Pancreas (tissue), 10 donors: ENCODE data around the gene LRRC45. TPM values are rescaled to one million over a fixed set of nuclear protein-coding genes. Genes with fewer than 3 reads are reported as not detected.

Experiments used
- ATAC-seq, 4 donors: fragments of 200-7000 bp; cut with Tn5 transposase; one replicate each; pipeline versions ENCODE4 v1.8.0 to v1.9.1; 2020; ENCODE audit warnings: mild to moderate bottlenecking in 4 of 4, moderate library complexity in 4 of 4
- DNase-seq, 6 donors: peaks; one replicate each; pipeline ENCODE4 v3.0.0-alpha.2; 2020
- FAIRE-seq: peaks from 2 replicates; lab custom pipeline; 2012; peaks lifted over from hg19 to GRCh38; lab: Jason Lieb, UNC
- H3K27ac ChIP-seq, 4 donors: fragments of 200-600 bp; sonication (generic); 1 replicate in 3 of 4; 2 replicates in 1 of 4; pipeline versions ENCODE4 v1.5.0 to v1.8.0; 2020
- H3K27me3 ChIP-seq, 4 donors: fragments of 200-600 bp; one replicate each; pipeline ENCODE4 v1.8.0; 2021
- H3K36me3 ChIP-seq, 3 donors: fragments of 200-600 bp; sonication (generic) in 1 of 3; one replicate each; pipeline versions ENCODE4 v1.5.0 to v1.8.0; 2020 to 2021
- H3K4me1 ChIP-seq, 3 donors: fragments of 200-600 bp; one replicate each; pipeline ENCODE4 v1.8.0; 2021
- H3K4me3 ChIP-seq, 4 donors: fragments of 200-600 bp; sonication (generic) in 2 of 4; one replicate each; pipeline versions ENCODE4 v1.5.0 to v1.8.0; 2020 to 2021
- H3K9me3 ChIP-seq, 4 donors: fragments of 200-600 bp; one replicate each; pipeline ENCODE4 v1.8.0; 2021
- WGBS, 2 donors: extraction: QIAGEN DNeasy Blood & Tissue Kit; methylation state at CpG; one replicate each; pipeline ENCODE4 v1.1.7; 2013; 5-methylcytosine and 5-hydroxymethylcytosine counted together
- intact Hi-C, 3 donors: fragments of 100-400 bp; cut with DNase I; formaldehyde crosslinking; loops; one replicate each; pipeline versions ENCODE4 v1.11.1 to v1.14.2; 2022
- polyA plus RNA-seq, 2 donors: library from polyadenylated mRNA; stranded (reverse); fragments of 200-250 nt; gene quantifications; one replicate each; pipeline ENCODE4 v1.2.3, GENCODE V29; 2013
- total RNA-seq, 6 donors: library from RNA; stranded (reverse); fragmentation: NEBNext Ultra II Directional in 4 of 6; extraction: Animal tissue kit (Norgen Biotek cat#: 25700) in 4 of 6; gene quantifications; one replicate each; pipeline versions ENCODE4 v1.2.1 to v1.2.4, GENCODE V29; 2021 to 2023
- TF ChIP-seq, protein P1 (sequence below), 4 donors: fragments of 200-600 bp; sonication (generic) in 3 of 4; IDR thresholded peaks; one replicate each; pipeline versions ENCODE4 v1.5.0 to v1.8.0; 2021; ENCODE audit warnings: antibody characterized with exemption in 4 of 4
- donor health status: healthy with polysubstance abuse.
- donor health status: DM: no; HTN: no; CAD: no; lungs with moderate emphysema.
- donor health status: DM: no; HTN: no; CAD: no.
- donor health status: control.
- donor health status: control.
- donor health status: Bipolar disorder and iron deficiency.
- donor health status: DM: yes; HTN: yes; CAD: no.
- donor health status: DM: no; HTN: no; CAD: no.
- donor health status: DM: no; HTN: no; CAD: no.
- donor health status: DM: yes; HTN: yes; CAD: no.

LRRC45 gene
- total and polyA plus RNA-seq, 8 donors, result 5.3 to 21.6 (median 7.0) TPM

DNA sequence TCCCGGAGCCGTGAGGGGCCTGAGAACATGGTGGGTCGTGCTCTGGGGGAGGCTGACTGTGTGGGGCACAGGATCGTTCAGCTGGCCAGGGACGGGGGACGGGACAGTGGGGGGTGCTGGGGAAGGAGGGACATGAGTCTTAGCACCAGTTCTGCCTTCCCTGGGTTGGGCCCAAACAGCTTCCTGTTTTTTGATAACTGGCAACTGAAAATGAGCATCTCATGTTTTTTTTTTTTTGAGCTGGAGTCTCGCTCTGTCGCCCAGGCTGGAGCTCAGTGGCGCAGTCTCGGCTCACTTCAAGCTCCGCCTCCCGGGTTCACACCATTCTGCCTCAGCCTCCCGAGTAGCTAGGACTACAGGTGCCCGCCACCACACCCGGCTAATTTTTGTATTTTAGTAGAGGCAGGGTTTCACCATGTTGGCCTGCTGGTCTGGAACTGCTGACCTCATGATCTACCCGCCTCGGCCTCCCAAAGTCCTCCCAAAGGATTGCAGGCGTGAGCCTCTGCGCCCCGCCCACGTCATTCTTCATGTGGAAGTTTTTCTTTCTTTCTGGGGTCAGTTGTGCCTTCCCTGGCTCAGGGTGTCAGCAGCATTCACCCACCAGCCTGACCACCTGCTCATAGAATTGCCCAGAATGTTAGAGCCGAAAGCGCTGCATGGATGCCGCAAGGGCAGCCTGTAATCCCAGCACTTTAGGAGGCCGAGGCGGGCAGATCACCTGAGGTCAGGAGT, 39.3 kb upstream of the LRRC45 start:
- H3K4me1 ChIP-seq, result no peaks in the 10 kb centered on the region
- DNase-seq (no peak), ATAC-seq (no peak), FAIRE-seq (no peak)
- intact Hi-C loops, result no loop called here
- no peak overlapping the region for H3K27ac ChIP-seq
- H3K9me3 ChIP-seq, result no peaks in the 10 kb centered on the region
- WGBS, 2 donors, result 95 to 98% methylated on average over 26 of the region's 26 CpGs
- no peaks in the 10 kb centered on the region for H3K27me3 ChIP-seq
- TF ChIP-seq, protein P1, sequence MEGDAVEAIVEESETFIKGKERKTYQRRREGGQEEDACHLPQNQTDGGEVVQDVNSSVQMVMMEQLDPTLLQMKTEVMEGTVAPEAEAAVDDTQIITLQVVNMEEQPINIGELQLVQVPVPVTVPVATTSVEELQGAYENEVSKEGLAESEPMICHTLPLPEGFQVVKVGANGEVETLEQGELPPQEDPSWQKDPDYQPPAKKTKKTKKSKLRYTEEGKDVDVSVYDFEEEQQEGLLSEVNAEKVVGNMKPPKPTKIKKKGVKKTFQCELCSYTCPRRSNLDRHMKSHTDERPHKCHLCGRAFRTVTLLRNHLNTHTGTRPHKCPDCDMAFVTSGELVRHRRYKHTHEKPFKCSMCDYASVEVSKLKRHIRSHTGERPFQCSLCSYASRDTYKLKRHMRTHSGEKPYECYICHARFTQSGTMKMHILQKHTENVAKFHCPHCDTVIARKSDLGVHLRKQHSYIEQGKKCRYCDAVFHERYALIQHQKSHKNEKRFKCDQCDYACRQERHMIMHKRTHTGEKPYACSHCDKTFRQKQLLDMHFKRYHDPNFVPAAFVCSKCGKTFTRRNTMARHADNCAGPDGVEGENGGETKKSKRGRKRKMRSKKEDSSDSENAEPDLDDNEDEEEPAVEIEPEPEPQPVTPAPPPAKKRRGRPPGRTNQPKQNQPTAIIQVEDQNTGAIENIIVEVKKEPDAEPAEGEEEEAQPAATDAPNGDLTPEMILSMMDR (IDR thresholded peaks at IDR 0.05), result no peak
- H3K36me3 ChIP-seq, result peaks cover 0 to 12% (median 0%) of the 10 kb centered on the region in 3 donors
- H3K4me3 ChIP-seq, result no peak overlapping the region

DNA sequence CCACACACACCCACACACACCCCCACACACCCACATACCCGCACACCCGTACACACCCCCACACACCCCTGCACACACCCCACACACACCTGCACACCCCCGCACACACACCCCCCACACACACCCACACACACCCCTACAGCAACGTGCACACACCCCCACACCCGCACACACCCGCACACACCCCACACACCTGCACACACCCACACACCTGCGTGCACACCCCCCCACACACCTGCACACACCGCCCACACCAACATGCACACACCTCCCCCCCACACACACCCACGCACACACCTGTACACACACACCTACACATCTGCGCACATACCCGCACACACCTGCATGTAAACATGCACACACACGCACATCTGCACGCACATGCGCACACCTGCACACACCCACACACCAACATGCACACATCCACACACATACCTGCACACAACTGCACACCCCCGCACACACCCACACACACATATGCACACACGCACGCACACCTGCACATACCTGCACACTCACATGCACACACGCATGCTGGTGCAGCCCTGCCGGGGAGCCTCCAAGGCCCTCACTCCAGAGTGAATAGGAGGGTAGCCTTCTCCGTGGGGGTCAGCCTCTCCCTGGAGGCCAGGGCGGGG, 38.2 kb upstream of the LRRC45 start:
- DNase-seq, result no peak
- no peaks in the 10 kb centered on the region for H3K27me3 ChIP-seq
- ATAC-seq, result no peak
- peaks cover 0 to 12% (median 0%) of the 10 kb centered on the region in 3 donors for H3K36me3 ChIP-seq
- intact Hi-C loops, result no loop called here
- no peak overlapping the region for H3K27ac ChIP-seq
- no peaks in the 10 kb centered on the region for H3K4me1 ChIP-seq
- H3K9me3 ChIP-seq, result no peaks in the 10 kb centered on the region
- no peak overlapping the region for H3K4me3 ChIP-seq
- 90 to 92% methylated on average over 19 to 21 of the region's 21 CpGs for WGBS, 2 donors
- FAIRE-seq, result no peak
- TF ChIP-seq, protein P1 (IDR thresholded peaks at IDR 0.05), result no peak

DNA sequence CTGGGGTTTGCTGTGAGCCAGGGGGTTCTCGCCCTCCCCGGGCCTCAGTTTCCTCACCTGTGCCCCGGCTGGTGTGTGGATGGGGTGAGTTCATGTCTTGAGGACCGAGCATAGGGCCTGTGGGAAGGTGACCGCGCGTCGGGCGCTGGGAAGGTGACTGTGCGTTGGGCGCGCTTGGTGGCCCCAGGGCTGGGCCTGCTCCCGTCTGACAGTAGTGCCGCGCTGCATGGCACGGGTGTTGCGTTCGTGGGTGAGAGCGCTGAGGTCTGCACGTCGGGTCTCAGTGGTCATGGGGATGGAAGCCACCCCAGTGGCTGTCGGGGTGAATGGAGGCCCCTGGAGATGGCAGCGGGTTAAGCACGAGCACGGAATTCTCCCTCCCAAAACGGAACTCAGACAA, 36.5 kb upstream of the LRRC45 start:
- Histone ChIP-seq H3K27me3 (no peaks in the 10 kb centered on the region), H3K9me3 (no peaks in the 10 kb centered on the region), H3K36me3 (peaks cover 0 to 12% (median 0%) of the 10 kb centered on the region in 3 donors), H3K4me1 (peaks cover 7% of the 10 kb centered on the region in 3 donors), H3K4me3 (no peak overlapping the region), H3K27ac (no peak overlapping the region)
- TF ChIP-seq, protein P1 (IDR thresholded peaks at IDR 0.05), result no peak
- intact Hi-C loops, result no loop called here
- no peak for DNase-seq
- WGBS, 2 donors, result 96 to 97% methylated on average over 26 of the region's 26 CpGs
- no peak for ATAC-seq
- no peak for FAIRE-seq

- Histone ChIP-seq H3K27me3 (no peaks in the 10 kb centered on the region), H3K4me3 (no peak overlapping the region), H3K27ac (no peak overlapping the region), H3K9me3 (no peaks in the 10 kb centered on the region), H3K36me3 (peaks cover 0 to 12% (median 0%) of the 10 kb centered on the region in 3 donors), H3K4me1 (peaks cover 12 to 14% (median 12%) of the 10 kb centered on the region in 3 donors)
- intact Hi-C loops, result no loop called here
- TF ChIP-seq, protein P1 (IDR thresholded peaks at IDR 0.05), result no peak
- DNase-seq (no peak), ATAC-seq (no peak), FAIRE-seq (no peak)
- 94 to 95% methylated on average over 26 of the region's 26 CpGs for WGBS, 2 donors
These were observed 35.8 kb upstream of the LRRC45 start for GRCh38 chr17:81987161-81987770.
